ENCODE results near the gene BLVRB.
"Not testable (repeated sequence)": the region's sequence is repeated elsewhere in the genome, so short reads cannot be mapped to it uniquely, and the experiment has no call there.

GRCh38 chr19:40475878-40476644 is 10.5 kb upstream of the BLVRB start:
- TF ChIP-seq SIRT6 (IDR thresholded peaks at IDR 0.05; ENCODE audit: low read length); CTCF (IDR thresholded peaks at IDR 0.05; ENCODE audit: control extremely low read depth in 1 of 3, insufficient read depth in 1 of 3, low read depth in 1 of 3, low read length in 3 of 3); CHD7 (IDR thresholded peaks at IDR 0.05; ENCODE audit: insufficient replicate concordance, low read length); KDM4A (IDR thresholded peaks at IDR 0.05; ENCODE audit: low read depth, low read length, severe bottlenecking); RFX5 (IDR thresholded peaks at IDR 0.05; ENCODE audit: borderline replicate concordance, low read depth, low read length); SIN3A (conservative IDR thresholded peaks at IDR 0.05 in 1 of 2, IDR thresholded peaks at IDR 0.05 in 1 of 2; ENCODE audit: low read depth in 1 of 2, low read length in 2 of 2); HDAC6 (IDR thresholded peaks at IDR 0.05; ENCODE audit: low read depth, low read length); CBX8 (IDR thresholded peaks at IDR 0.05; ENCODE audit: borderline replicate concordance, low read depth, low read length); POLR2A (IDR thresholded peaks at IDR 0.05; ENCODE audit: control extremely low read depth in 1 of 2, low read depth in 2 of 2, low read length in 2 of 2); SP1 (IDR thresholded peaks at IDR 0.05; ENCODE audit: low read depth, low read length); CHD2 (IDR thresholded peaks at IDR 0.05; ENCODE audit: low read length); GABPA (IDR thresholded peaks at IDR 0.05; ENCODE audit: borderline replicate concordance, insufficient read depth, low read length): not testable (repeated sequence)

Data from H1 (cell line).